WTC11 (cell line): Measurements from ENCODE around the gene RRAS. TPM values are rescaled to one million over a fixed set of nuclear protein-coding genes. Genes with fewer than 3 reads are reported as not detected.

ENCODE experiments used
- ATAC-seq: fragments of 200-7000 bp; cut with Tn5 transposase; 2 replicates; pipeline ENCODE4 v1.10.0; 2021; ENCODE audit warnings: mild to moderate bottlenecking, moderate library complexity
- CTCF ChIA-PET: fragments of 300-600 bp; sonication (Branson Sonifier 250); formaldehyde crosslinking; loops from one replicate; lab custom pipeline; 2021; ENCODE audit warnings: antibody characterized with exemption; lab: Charles Lee
- POLR2A ChIA-PET: fragments of 350-600 bp; sonication (Branson Sonifier 250); formaldehyde crosslinking; loops from one replicate; lab custom pipeline; 2021; ENCODE audit warnings: antibody characterized with exemption; lab: Charles Lee
- DNase-seq: peaks from one replicate; pipeline ENCODE4 v3.0.0; 2021; ENCODE audit warnings: low spot score
- H3K27ac Mint-ChIP-seq: 2 replicates; pipeline ENCODE4 v1.8.0; 2021; ENCODE audit warnings: mixed read lengths
- H3K27me3 Mint-ChIP-seq: 2 replicates; pipeline ENCODE4 v1.8.0; 2021; ENCODE audit warnings: low read depth, mild to moderate bottlenecking, moderate library complexity, mixed read lengths
- H3K36me3 Mint-ChIP-seq: 2 replicates; pipeline ENCODE4 v1.8.0; 2021; ENCODE audit warnings: mixed read lengths
- H3K4me1 Mint-ChIP-seq: 2 replicates; pipeline ENCODE4 v1.8.0; 2022; ENCODE audit warnings: mixed read lengths
- H3K4me3 Mint-ChIP-seq: 2 replicates; pipeline ENCODE4 v1.8.0; 2021; ENCODE audit warnings: mild to moderate bottlenecking, moderate library complexity, mixed read lengths
- H3K9me3 Mint-ChIP-seq: 2 replicates; pipeline ENCODE4 v1.8.0; 2021; ENCODE audit warnings: mixed read lengths
- ATF1 ChIP-seq: sonication (generic); formaldehyde crosslinking; IDR thresholded peaks from 2 replicates; pipeline ENCODE4 v1.8.1; 2023; ENCODE audit warnings: mild to moderate bottlenecking, moderate library complexity, missing genetic modification reagents
- ELF4 ChIP-seq: sonication (generic); formaldehyde crosslinking; IDR thresholded peaks from 2 replicates; pipeline ENCODE4 v1.8.1; 2022; ENCODE audit warnings: low read depth, mild to moderate bottlenecking, moderate library complexity, missing genetic modification reagents
- ETV6 ChIP-seq: sonication (generic); formaldehyde crosslinking; IDR thresholded peaks from 2 replicates; pipeline ENCODE4 v1.8.1; 2022; ENCODE audit warnings: mild to moderate bottlenecking, missing genetic modification reagents
- JUN ChIP-seq: sonication (generic); formaldehyde crosslinking; IDR thresholded peaks from 2 replicates; pipeline ENCODE4 v1.8.0; 2023; ENCODE audit warnings: mild to moderate bottlenecking, missing genetic modification reagents
- KAT7 ChIP-seq: sonication (generic); formaldehyde crosslinking; IDR thresholded peaks from 2 replicates; pipeline ENCODE4 v1.8.1; 2023; ENCODE audit warnings: missing genetic modification reagents, mild to moderate bottlenecking, borderline replicate concordance
- NFATC4 ChIP-seq: fragments of 250-450 bp; sonication (Bioruptor Pico); IDR thresholded peaks from 2 replicates; pipeline ENCODE4 v1.9.0; 2021; ENCODE audit warnings: mild to moderate bottlenecking
- NFE2L1 ChIP-seq: sonication (generic); formaldehyde crosslinking; IDR thresholded peaks from 2 replicates; pipeline ENCODE4 v1.8.1; 2023; ENCODE audit warnings: missing genetic modification reagents
- NR3C1 ChIP-seq: sonication (generic); formaldehyde crosslinking; conservative IDR thresholded peaks from 2 replicates; pipeline ENCODE4 v1.8.1; 2023; ENCODE audit warnings: low read depth, mild to moderate bottlenecking, missing genetic modification reagents
- OVOL2 ChIP-seq: fragments of 250-450 bp; sonication (Bioruptor Pico); IDR thresholded peaks from 2 replicates; pipeline ENCODE4 v1.9.0; 2021; ENCODE audit warnings: mild to moderate bottlenecking, borderline replicate concordance
- TEAD1 ChIP-seq: sonication (generic); formaldehyde crosslinking; IDR thresholded peaks from 2 replicates; pipeline ENCODE4 v1.8.0; 2022; ENCODE audit warnings: mild to moderate bottlenecking, missing genetic modification reagents
- USF1 ChIP-seq: sonication (generic); formaldehyde crosslinking; IDR thresholded peaks from 2 replicates; pipeline ENCODE4 v1.8.0; 2022; ENCODE audit warnings: mild to moderate bottlenecking, missing genetic modification reagents
- ZNF138 ChIP-seq: sonication (generic); formaldehyde crosslinking; conservative IDR thresholded peaks from 2 replicates; pipeline ENCODE4 v1.8.1; 2022; ENCODE audit warnings: mild to moderate bottlenecking, moderate library complexity, missing genetic modification reagents
- ZNF396 ChIP-seq: fragments of 250-450 bp; sonication (Bioruptor Pico); IDR thresholded peaks from 2 replicates; pipeline ENCODE4 v1.8.0; 2021; ENCODE audit warnings: mild to moderate bottlenecking, moderate library complexity, borderline replicate concordance
- ZNF416 ChIP-seq: fragments of 250-450 bp; sonication (Bioruptor Pico); IDR thresholded peaks from 2 replicates; pipeline ENCODE4 v1.9.0; 2021; ENCODE audit warnings: mild to moderate bottlenecking, inconsistent platforms
- ZNF671 ChIP-seq: fragments of 250-450 bp; sonication (Bioruptor Pico); IDR thresholded peaks from 2 replicates; pipeline ENCODE4 v1.8.0; 2021; ENCODE audit warnings: mild to moderate bottlenecking
- total RNA-seq: library from RNA; stranded (reverse); gene quantifications from 3 replicates; pipeline ENCODE4 v1.2.3, GENCODE V29; 2021

RRAS gene
- total RNA-seq, 1 experiment from 2014 or later: 11.4 TPM

- Mint-ChIP-seq H3K4me3 (no peak overlapping the region), H3K27ac (no peak overlapping the region)
These were observed 40.3 kb downstream of the RRAS start for GRCh38 chr19:49599378-49600295.

GRCh38 chr19:49597703-49597974 lies 42.3 kb downstream of the RRAS start:
- Mint-ChIP-seq H3K27me3 (no peaks in the 10 kb centered on the region), H3K27ac (no peak overlapping the region), H3K4me1 (peaks cover 8% of the 10 kb centered on the region), H3K9me3 (no peaks in the 10 kb centered on the region), H3K4me3 (no peak overlapping the region), H3K36me3 (peaks cover 47% of the 10 kb centered on the region)
- DNase-seq (no peak), ATAC-seq (no peak)
- CTCF ChIA-PET: interaction anchor here (0.6 kb wide), 1 partner anchor 81 kb away, joined by 3 read pairs; no protein-coding TSS in a partner anchor
- POLR2A ChIA-PET: no interaction called here
- no peak for TF ChIP-seq OVOL2
- TF ChIP-seq NFATC4 (CRISPR knock-in tag): no peak
- no peak for TF ChIP-seq ZNF396 (CRISPR knock-in tag)
- TF ChIP-seq ELF4: no peak
- no peak for TF ChIP-seq NFE2L1 (CRISPR knock-in tag)
- no peak for TF ChIP-seq JUN (CRISPR knock-in tag)
- no peak for TF ChIP-seq ZNF671 (CRISPR knock-in tag)
- TF ChIP-seq ETV6 (CRISPR knock-in tag): no peak
- no peak for TF ChIP-seq KAT7 (CRISPR knock-in tag)
- no peak for TF ChIP-seq ZNF138 (CRISPR knock-in tag)
- TF ChIP-seq ZNF416 (CRISPR knock-in tag): no peak

More at GRCh38 chr19:49599378-49600295, 40.3 kb downstream of the RRAS start:
- no peaks in the 10 kb centered on the region for H3K9me3 Mint-ChIP-seq
- TF ChIP-seq KAT7 (CRISPR knock-in tag) (no peak), ZNF396 (CRISPR knock-in tag) (no peak), NR3C1 (no peak), TEAD1 (CRISPR knock-in tag) (no peak)
- peaks cover 45% of the 10 kb centered on the region for H3K36me3 Mint-ChIP-seq
- ChIA-PET POLR2A (no interaction called here), CTCF (no interaction called here)
- H3K4me1 Mint-ChIP-seq: no peaks in the 10 kb centered on the region
- DNase-seq (no peak), ATAC-seq (no peak)
- no peaks in the 10 kb centered on the region for H3K27me3 Mint-ChIP-seq

GRCh38 chr19:49596954-49597702 lies 42.8 kb downstream of the RRAS start:
- CTCF ChIA-PET: interaction anchor here (0.6 to 1.6 kb wide), 2 partner anchors 27 to 82 kb away, joined by 3 to 5 read pairs; no protein-coding TSS in a partner anchor
- DNase-seq: no peak
- Mint-ChIP-seq H3K4me3 (no peak overlapping the region), H3K27ac (no peak overlapping the region), H3K36me3 (peaks cover 42% of the 10 kb centered on the region), H3K9me3 (no peaks in the 10 kb centered on the region), H3K27me3 (no peaks in the 10 kb centered on the region), H3K4me1 (peaks cover 8% of the 10 kb centered on the region)
- ATAC-seq: no peak
- POLR2A ChIA-PET: no interaction called here
- no peak for TF ChIP-seq USF1

- Mint-ChIP-seq H3K9me3 (no peaks in the 10 kb centered on the region), H3K27ac (no peak overlapping the region), H3K27me3 (no peaks in the 10 kb centered on the region), H3K4me3 (no peak overlapping the region), H3K4me1 (peaks cover 8% of the 10 kb centered on the region), H3K36me3 (peaks cover 37% of the 10 kb centered on the region)
- no peak for ATAC-seq
- no peak for TF ChIP-seq ATF1 (CRISPR knock-in tag)
- POLR2A ChIA-PET: no interaction called here
- DNase-seq: no peak
- CTCF ChIA-PET: interaction anchor here (1.6 kb wide), 1 partner anchor 26 kb away, joined by 5 read pairs; no protein-coding TSS in a partner anchor
These were observed 43.5 kb downstream of the RRAS start for GRCh38 chr19:49596407-49596806.
